IPS-15b (cell line): ENCODE results near the gene SC5D.

Experiments used
- H3K27me3 ChIP-seq: one replicate; pipeline ENCODE4 v1.6.1; 2013; ENCODE audit warnings: low read length; ENCODE audit not compliant: control insufficient read depth, insufficient read depth
- H3K36me3 ChIP-seq: one replicate; pipeline ENCODE4 v1.6.1; 2013; ENCODE audit warnings: low read length; ENCODE audit not compliant: control insufficient read depth, insufficient read depth
- H3K4me1 ChIP-seq: one replicate; pipeline ENCODE4 v1.6.1; 2013; ENCODE audit warnings: mild to moderate bottlenecking, low read length; ENCODE audit not compliant: control insufficient read depth, insufficient read depth
- H3K4me3 ChIP-seq: one replicate; pipeline ENCODE4 v1.5.1; 2013; ENCODE audit warnings: low read depth, low read length
- H3K9ac ChIP-seq: one replicate; pipeline ENCODE4 v1.6.1; 2013; ENCODE audit warnings: low read depth, mild to moderate bottlenecking, low read length
- H3K9me3 ChIP-seq: one replicate; pipeline ENCODE4 v1.6.1; 2013; ENCODE audit warnings: mild to moderate bottlenecking, low read length; ENCODE audit not compliant: control insufficient read depth, insufficient read depth

SC5D gene

GRCh38 chr11:121257976-121258375 is 34.6 kb upstream of the SC5D start:
- no peaks in the 10 kb centered on the region for H3K36me3 ChIP-seq
- no peaks in the 10 kb centered on the region for H3K27me3 ChIP-seq
- H3K4me3 ChIP-seq: no peak overlapping the region
- H3K9ac ChIP-seq: no peak overlapping the region
- peaks cover 3% of the 10 kb centered on the region for H3K9me3 ChIP-seq
- peaks cover 3% of the 10 kb centered on the region for H3K4me1 ChIP-seq

GRCh38 chr11:121265586-121265985 is 27.0 kb upstream of the SC5D start:
- Histone ChIP-seq H3K4me1 (peaks cover 7% of the 10 kb centered on the region), H3K27me3 (no peaks in the 10 kb centered on the region), H3K9me3 (no peaks in the 10 kb centered on the region), H3K9ac (no peak overlapping the region), H3K36me3 (no peaks in the 10 kb centered on the region), H3K4me3 (no peak overlapping the region)

GRCh38 chr11:121268581-121268980 is 24.0 kb upstream of the SC5D start:
- H3K27me3 ChIP-seq: no peaks in the 10 kb centered on the region
- H3K9ac ChIP-seq: no peak overlapping the region
- H3K4me1 ChIP-seq: peaks cover 7% of the 10 kb centered on the region
- H3K4me3 ChIP-seq: no peak overlapping the region
- no peaks in the 10 kb centered on the region for H3K9me3 ChIP-seq
- H3K36me3 ChIP-seq: no peaks in the 10 kb centered on the region

GRCh38 chr11:121270001-121270678 is 22.4 kb upstream of the SC5D start:
- Histone ChIP-seq H3K9me3 (no peaks in the 10 kb centered on the region), H3K27me3 (no peaks in the 10 kb centered on the region), H3K4me3 (no peak overlapping the region), H3K4me1 (peaks cover 7% of the 10 kb centered on the region), H3K36me3 (no peaks in the 10 kb centered on the region), H3K9ac (no peak overlapping the region)

DNA sequence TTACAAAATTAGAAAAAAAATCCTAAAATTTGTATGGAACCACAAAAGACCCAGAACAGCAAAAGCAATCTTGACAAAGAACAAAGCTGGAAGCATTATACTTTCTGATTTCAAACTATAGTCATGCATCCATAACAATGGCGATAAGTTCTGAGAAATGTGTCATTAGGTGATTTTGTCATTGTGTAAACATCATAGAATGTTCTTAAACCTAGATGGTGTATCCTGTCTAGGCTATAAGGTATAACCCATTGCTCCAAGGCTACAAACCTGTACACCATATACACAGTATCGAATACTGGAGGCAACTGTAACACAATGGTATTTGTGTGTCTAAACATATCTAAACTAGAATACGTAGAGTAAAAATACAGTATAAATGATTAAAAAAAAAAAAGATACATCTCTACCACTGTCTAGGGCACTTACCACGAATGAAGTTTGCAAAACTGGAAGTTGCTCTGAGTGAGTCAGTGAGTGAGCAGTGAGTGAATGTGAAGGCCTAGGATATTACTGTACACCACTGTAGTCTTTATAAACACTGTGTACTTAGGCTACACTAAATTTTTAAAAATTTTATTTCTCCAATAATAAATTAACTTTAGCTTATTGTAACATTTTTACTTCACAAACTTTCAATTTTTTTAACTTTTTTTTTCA is 18.1 kb upstream of the SC5D start:
- Histone ChIP-seq H3K4me1 (no peaks in the 10 kb centered on the region), H3K9me3 (no peaks in the 10 kb centered on the region), H3K36me3 (no peaks in the 10 kb centered on the region), H3K9ac (no peak overlapping the region), H3K4me3 (no peak overlapping the region), H3K27me3 (no peaks in the 10 kb centered on the region)

DNA sequence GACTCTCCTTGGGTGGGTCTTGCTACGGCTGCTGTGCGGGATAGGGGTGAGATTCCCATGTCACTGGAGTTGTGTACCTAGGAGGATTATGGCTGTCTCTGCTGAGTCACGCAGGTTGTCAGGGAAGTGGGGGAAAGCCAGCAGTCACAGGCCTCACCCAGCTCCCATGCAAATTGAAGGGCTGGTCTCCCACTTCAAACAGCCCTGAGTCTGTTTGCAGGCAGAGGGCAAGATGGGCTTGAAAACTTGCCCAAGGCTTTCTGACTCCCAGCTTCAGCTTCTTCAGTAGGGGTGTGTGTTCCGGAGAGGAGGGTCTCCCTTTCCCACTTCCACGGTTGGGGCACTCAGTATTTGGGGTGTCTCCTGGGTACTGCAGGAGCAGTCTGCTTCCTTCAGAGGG is 10.9 kb upstream of the SC5D start:
- no peaks in the 10 kb centered on the region for H3K36me3 ChIP-seq
- no peak overlapping the region for H3K9ac ChIP-seq
- H3K9me3 ChIP-seq: no peaks in the 10 kb centered on the region
- H3K4me1 ChIP-seq: no peaks in the 10 kb centered on the region
- H3K27me3 ChIP-seq: peaks cover 2% of the 10 kb centered on the region
- H3K4me3 ChIP-seq: no peak overlapping the region

DNA sequence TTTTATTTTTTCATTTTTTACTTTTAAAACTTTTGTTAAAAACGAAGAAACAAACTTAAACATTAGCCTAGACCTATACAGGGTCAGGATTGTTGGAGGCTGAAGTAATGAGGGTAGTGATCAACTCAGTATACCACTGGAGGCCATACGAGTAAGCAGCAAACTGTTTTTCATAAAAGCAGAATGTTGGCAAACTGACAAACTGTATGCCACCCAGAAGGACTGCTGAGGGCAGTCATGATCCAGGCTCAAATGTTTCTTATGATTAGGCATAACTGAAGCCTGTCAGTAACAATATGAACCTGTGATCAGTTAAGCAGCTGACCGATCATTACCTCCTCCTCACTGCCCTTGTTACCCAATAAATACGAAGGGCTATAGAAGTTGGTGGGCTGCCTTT is 10.2 kb upstream of the SC5D start:
- H3K9ac ChIP-seq: no peak overlapping the region
- H3K4me3 ChIP-seq: no peak overlapping the region
- H3K36me3 ChIP-seq: no peaks in the 10 kb centered on the region
- H3K27me3 ChIP-seq: peaks cover 2% of the 10 kb centered on the region
- no peaks in the 10 kb centered on the region for H3K4me1 ChIP-seq
- no peaks in the 10 kb centered on the region for H3K9me3 ChIP-seq

- Histone ChIP-seq H3K4me1 (no peaks in the 10 kb centered on the region), H3K9me3 (no peaks in the 10 kb centered on the region), H3K36me3 (no peaks in the 10 kb centered on the region), H3K27me3 (peaks cover 2% of the 10 kb centered on the region), H3K9ac (no peak overlapping the region), H3K4me3 (no peak overlapping the region)
Observed at GRCh38 chr11:121282886-121283502, 9.6 kb upstream of the SC5D start.

- Histone ChIP-seq H3K27me3 (no peaks in the 10 kb centered on the region), H3K36me3 (no peaks in the 10 kb centered on the region), H3K9me3 (no peaks in the 10 kb centered on the region), H3K4me3 (no peak overlapping the region), H3K9ac (no peak overlapping the region), H3K4me1 (peaks cover 13% of the 10 kb centered on the region)
Observed at GRCh38 chr11:121291319-121291718, 1.3 kb upstream of the SC5D start.

DNA sequence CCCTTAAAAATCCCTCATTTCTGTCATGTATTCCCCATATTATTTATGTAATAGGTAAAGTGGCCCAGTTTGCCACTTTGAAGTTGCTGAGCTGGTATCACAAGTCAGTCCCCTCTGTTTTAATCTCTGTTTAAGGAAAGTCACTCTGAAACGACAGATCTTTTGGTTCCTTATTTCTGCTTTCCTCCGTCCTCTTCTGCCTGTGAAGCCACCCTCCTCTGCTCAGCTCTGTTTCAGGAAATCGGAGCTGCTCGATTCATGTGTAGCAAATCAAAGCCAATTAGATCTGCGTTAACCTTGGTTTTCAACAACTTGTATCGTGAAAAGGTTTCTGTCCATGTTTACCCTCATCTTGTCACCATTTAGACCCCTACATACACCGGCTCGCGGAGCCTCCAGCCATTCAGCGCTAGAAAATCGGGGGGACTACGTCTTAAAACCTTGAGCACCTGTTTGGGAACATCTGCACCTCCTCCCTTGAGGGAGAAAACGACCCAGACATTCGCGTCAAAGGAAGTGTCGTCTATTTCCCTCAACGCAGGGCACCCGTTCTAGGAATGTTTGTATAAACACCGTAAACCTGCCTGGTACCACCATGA is 576 bp upstream of the SC5D start:
- H3K4me3 ChIP-seq: peak overlapping the region; percentile 97
- H3K9me3 ChIP-seq: no peaks in the 10 kb centered on the region
- peaks cover 20% of the 10 kb centered on the region for H3K4me1 ChIP-seq
- H3K27me3 ChIP-seq: no peaks in the 10 kb centered on the region
- H3K36me3 ChIP-seq: no peaks in the 10 kb centered on the region
- H3K9ac ChIP-seq: peak overlapping the region; percentile 82

DNA sequence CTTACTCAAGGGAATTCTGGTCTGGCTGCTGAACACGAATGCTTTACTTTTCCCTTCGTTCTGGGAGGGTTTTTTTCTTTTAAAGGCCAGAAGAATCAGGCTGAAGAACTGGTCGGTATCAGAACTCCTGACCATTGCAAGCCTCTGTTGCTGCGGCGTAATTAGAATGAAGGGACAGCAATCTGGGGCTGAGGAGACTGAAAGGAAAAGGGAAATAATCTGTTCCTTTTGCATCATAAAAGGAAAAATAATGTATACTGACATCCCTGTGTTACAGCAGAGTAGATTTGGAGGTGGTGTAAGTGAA is 670 bp downstream of the SC5D start:
- H3K9me3 ChIP-seq: no peaks in the 10 kb centered on the region
- no peaks in the 10 kb centered on the region for H3K36me3 ChIP-seq
- H3K4me3 ChIP-seq: peak overlapping the region; percentile 97
- H3K27me3 ChIP-seq: no peaks in the 10 kb centered on the region
- H3K9ac ChIP-seq: peak overlapping the region; percentile 87
- H3K4me1 ChIP-seq: peaks cover 28% of the 10 kb centered on the region
